Measurements from ENCODE around the gene GMFB.

DNA sequence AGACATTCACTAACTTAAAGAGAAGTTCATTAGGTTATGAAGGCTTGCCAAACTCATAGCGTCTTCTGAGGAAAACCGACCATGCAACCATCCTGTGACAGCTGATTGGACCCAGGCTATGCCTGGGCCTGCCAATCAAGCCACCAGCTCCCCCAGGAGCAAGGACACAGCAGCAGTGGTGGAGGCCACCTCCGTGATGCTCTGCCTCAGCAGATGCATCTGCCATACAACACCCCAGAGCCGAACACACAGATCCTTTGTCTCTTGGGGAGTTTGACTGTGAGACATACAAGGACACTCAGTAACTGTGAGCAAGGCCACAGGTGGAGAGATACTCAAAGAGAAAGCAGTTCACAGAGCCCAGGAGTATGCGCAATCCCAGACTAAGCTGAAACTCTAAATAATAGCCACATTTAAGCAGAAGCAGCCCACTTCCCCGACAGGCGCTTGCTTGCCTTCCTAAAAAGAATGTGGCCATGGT is 37.6 kb downstream of the GMFB start:
- TF ChIP-seq, protein P1, sequence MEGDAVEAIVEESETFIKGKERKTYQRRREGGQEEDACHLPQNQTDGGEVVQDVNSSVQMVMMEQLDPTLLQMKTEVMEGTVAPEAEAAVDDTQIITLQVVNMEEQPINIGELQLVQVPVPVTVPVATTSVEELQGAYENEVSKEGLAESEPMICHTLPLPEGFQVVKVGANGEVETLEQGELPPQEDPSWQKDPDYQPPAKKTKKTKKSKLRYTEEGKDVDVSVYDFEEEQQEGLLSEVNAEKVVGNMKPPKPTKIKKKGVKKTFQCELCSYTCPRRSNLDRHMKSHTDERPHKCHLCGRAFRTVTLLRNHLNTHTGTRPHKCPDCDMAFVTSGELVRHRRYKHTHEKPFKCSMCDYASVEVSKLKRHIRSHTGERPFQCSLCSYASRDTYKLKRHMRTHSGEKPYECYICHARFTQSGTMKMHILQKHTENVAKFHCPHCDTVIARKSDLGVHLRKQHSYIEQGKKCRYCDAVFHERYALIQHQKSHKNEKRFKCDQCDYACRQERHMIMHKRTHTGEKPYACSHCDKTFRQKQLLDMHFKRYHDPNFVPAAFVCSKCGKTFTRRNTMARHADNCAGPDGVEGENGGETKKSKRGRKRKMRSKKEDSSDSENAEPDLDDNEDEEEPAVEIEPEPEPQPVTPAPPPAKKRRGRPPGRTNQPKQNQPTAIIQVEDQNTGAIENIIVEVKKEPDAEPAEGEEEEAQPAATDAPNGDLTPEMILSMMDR (IDR thresholded peaks at IDR 0.05) = no peak
- TF ChIP-seq FOXP1 (CRISPR knock-in tag; IDR thresholded peaks at IDR 0.05; ENCODE audit: borderline replicate concordance) = no peak
- TF ChIP-seq JUN (CRISPR knock-in tag; IDR thresholded peaks at IDR 0.05) = no peak
- TF ChIP-seq FOXJ3 (CRISPR knock-in tag; IDR thresholded peaks at IDR 0.05; ENCODE audit: borderline replicate concordance) = no peak
- no peak for TF ChIP-seq ATF1 (CRISPR knock-in tag; IDR thresholded peaks at IDR 0.05)
- TF ChIP-seq TP53 (CRISPR knock-in tag; IDR thresholded peaks at IDR 0.05) = no peak

All from WTC11 (cell line).